HCT116 (cell line): ENCODE results near the gene PLEKHA6. TPM values are rescaled to one million over a fixed set of nuclear protein-coding genes. Genes with fewer than 3 reads are reported as not detected.

Source experiments
- ATAC-seq: fragments of 200-7000 bp; cut with Tn5 transposase; 2 replicates; pipeline ENCODE4 v1.9.1; 2020; ENCODE audit warnings: mild to moderate bottlenecking, moderate library complexity
- BruUV-seq: library from RNA; stranded (reverse); fragments of 400-500 nt; replicated peaks from 2 replicates; lab custom pipeline; 2021; lab: Mats Ljungman, UMichigan
- CTCF ChIA-PET: fragments of 300-600 bp; sonication (Branson Sonifier 250); formaldehyde crosslinking; loops from one replicate; lab custom pipeline; 2021; ENCODE audit warnings: antibody characterized with exemption; lab: Charles Lee
- POLR2A ChIA-PET: fragments of 300-600, 350-600 bp; sonication (Branson Sonifier 250); formaldehyde crosslinking; loops from one replicate; lab custom pipeline; 2021; ENCODE audit warnings: antibody characterized with exemption; lab: Charles Lee
- RAD21 ChIA-PET, 2 experiments: fragments of 300-600 bp; sonication (Branson Sonifier 250); formaldehyde crosslinking; loops; one replicate each; lab custom pipeline; 2023; ENCODE audit warnings: low total read pairs in 2 of 2; ENCODE audit not compliant: uncharacterized antibody in 2 of 2, unreplicated experiment in 2 of 2, low non-redundant PET in 1 of 2; lab: Charles Lee
- DNase-seq: peaks from one replicate; pipeline ENCODE4 v3.0.0-alpha.2; 2010; ENCODE audit warnings: low read depth, low spot score
- H2AFZ ChIP-seq: fragments of 200-600 bp; shearing (Covaris generic), sonication (generic); 2 replicates; pipeline ENCODE4 v1.6.1; 2017; ENCODE audit warnings: low read depth, mixed run types, mixed read lengths, antibody characterized with exemption, low read length; ENCODE audit not compliant: poor library complexity, severe bottlenecking
- H3K27ac ChIP-seq: 2 replicates; pipeline ENCODE4 v1.5.1; 2012; ENCODE audit warnings: low read depth, low read length
- H3K27me3 ChIP-seq: fragments of 200-600 bp; sonication (generic); 2 replicates; pipeline ENCODE4 v1.6.1; 2016; ENCODE audit warnings: mixed run types, low read length, mixed read lengths; ENCODE audit not compliant: insufficient read depth
- H3K36me3 ChIP-seq, 2 experiments: fragments of 200-500 bp in 1 of 2; fragments of 200-600 bp in 1 of 2; sonication (Bioruptor generic) in 1 of 2; sonication (generic) in 1 of 2; 2 replicates each; pipeline versions ENCODE4 v1.5.1 to v1.6.1; 2014 to 2016; ENCODE audit warnings: low read length in 2 of 2, inconsistent platforms in 1 of 2, mixed read lengths in 1 of 2, mixed run types in 1 of 2; ENCODE audit not compliant: insufficient read depth in 2 of 2, control insufficient read depth in 1 of 2
- H3K4me1 ChIP-seq, 2 experiments: fragments of 200-600 bp in 1 of 2; sonication (generic) in 1 of 2; 2 replicates each; pipeline versions ENCODE4 v1.5.1 to v1.6.1; 2012 to 2017; ENCODE audit warnings: low read length in 2 of 2, inconsistent platforms in 1 of 2, mild to moderate bottlenecking in 1 of 2, mixed read lengths in 1 of 2, mixed run types in 1 of 2, moderate library complexity in 1 of 2; ENCODE audit not compliant: insufficient read depth in 2 of 2, control insufficient read depth in 1 of 2
- H3K4me2 ChIP-seq: fragments of 200-600 bp; sonication (generic); 2 replicates; pipeline ENCODE4 v1.6.1; 2017; ENCODE audit warnings: mixed run types, low read length, mixed read lengths
- H3K4me3 ChIP-seq, 2 experiments: fragments of 200-600 bp in 1 of 2; sonication (generic) in 1 of 2; replicated peaks in 1 of 2; 2 replicates each; pipeline ENCODE4 v1.5.1; 2011 to 2016; ENCODE audit warnings: low read length in 2 of 2, control low read depth in 1 of 2, low read depth in 1 of 2, mild to moderate bottlenecking in 1 of 2, mixed read lengths in 1 of 2, mixed run types in 1 of 2
- H3K79me2 ChIP-seq: fragments of 200-600 bp; sonication (generic); 2 replicates; pipeline ENCODE4 v1.6.1; 2017; ENCODE audit warnings: mild to moderate bottlenecking, mixed run types, low read length, moderate library complexity, mixed read lengths; ENCODE audit not compliant: insufficient read depth
- H3K9ac ChIP-seq: fragments of 200-600 bp; sonication (generic); 2 replicates; pipeline ENCODE4 v1.6.1; 2016; ENCODE audit warnings: low read length, mixed read lengths
- H3K9me2 ChIP-seq: fragments of 200-600 bp; sonication (generic), shearing (Covaris generic); 2 replicates; pipeline ENCODE4 v1.6.1; 2017; ENCODE audit warnings: mixed run types, mild to moderate bottlenecking, moderate library complexity; ENCODE audit not compliant: insufficient read depth
- H3K9me3 ChIP-seq, 2 experiments: fragments of 200-500 bp in 1 of 2; fragments of 200-600 bp in 1 of 2; sonication (Bioruptor generic) in 1 of 2; sonication (generic) in 1 of 2; 2 replicates each; pipeline ENCODE4 v1.6.1; 2014 to 2017; ENCODE audit warnings: low read length in 2 of 2, mixed read lengths in 2 of 2, inconsistent platforms in 1 of 2, low read depth in 1 of 2, mild to moderate bottlenecking in 1 of 2, mixed run types in 1 of 2, moderate library complexity in 1 of 2; ENCODE audit not compliant: control insufficient read depth in 1 of 2, insufficient read depth in 1 of 2
- H4K20me1 ChIP-seq: fragments of 200-600 bp; sonication (generic), shearing (Covaris generic); 2 replicates; pipeline ENCODE4 v1.6.1; 2017; ENCODE audit warnings: mixed run types, mild to moderate bottlenecking, moderate library complexity; ENCODE audit not compliant: insufficient read depth
- CBX3 ChIP-seq: IDR thresholded peaks from 2 replicates; pipeline ENCODE4 v1.6.1; 2012; ENCODE audit warnings: low read depth
- ELF1 ChIP-seq: IDR thresholded peaks from 2 replicates; pipeline ENCODE4 v1.6.1; 2012; ENCODE audit warnings: low read depth, borderline replicate concordance
- EZH2 ChIP-seq: fragments of 200-600 bp; sonication (generic); IDR thresholded peaks from 2 replicates; pipeline ENCODE4 v1.6.1; 2017; ENCODE audit warnings: antibody characterized with exemption, mixed run types
- FOSL1 ChIP-seq: IDR thresholded peaks from 2 replicates; pipeline ENCODE4 v1.6.1; 2012; ENCODE audit warnings: low read depth
- JUND ChIP-seq: IDR thresholded peaks from 2 replicates; pipeline ENCODE4 v1.6.1; 2012
- MAX ChIP-seq: IDR thresholded peaks from 2 replicates; pipeline ENCODE4 v1.6.1; 2012
- POLR2A ChIP-seq: IDR thresholded peaks from 2 replicates; pipeline ENCODE4 v1.7.0; 2011; ENCODE audit warnings: borderline replicate concordance; ENCODE audit not compliant: insufficient read depth, insufficient read length; ENCODE audit errors: extremely low read depth
- SIN3A ChIP-seq: IDR thresholded peaks from 2 replicates; pipeline ENCODE4 v1.6.1; 2012; ENCODE audit warnings: low read depth
- SP1 ChIP-seq: IDR thresholded peaks from 2 replicates; pipeline ENCODE4 v1.6.1; 2012; ENCODE audit warnings: low read depth
- SRF ChIP-seq: IDR thresholded peaks from 2 replicates; pipeline ENCODE4 v1.6.1; 2012; ENCODE audit warnings: low read depth
- ZFX ChIP-seq: fragments of 450-650 bp; IDR thresholded peaks from 2 replicates; pipeline ENCODE4 v1.6.1; 2017
- intact Hi-C: fragments of 100-400 bp; cut with micrococcal nuclease; formaldehyde crosslinking; loops from 2 replicates; pipeline ENCODE4 v1.10.0; 2022
- total RNA-seq: library from RNA; stranded (reverse); gene quantifications from one replicate; pipeline ENCODE4 v1.2.1, GENCODE V29; 2021; ENCODE audit not compliant: unreplicated experiment
- TF ChIP-seq, protein P1 (sequence below): IDR thresholded peaks from 2 replicates; pipeline ENCODE4 v1.6.1; 2011; ENCODE audit warnings: mild to moderate bottlenecking, low read length, moderate library complexity; ENCODE audit not compliant: insufficient replicate concordance; ENCODE audit errors: extremely low read depth

The PLEKHA6 gene
- total RNA-seq, 1 experiment from 2014 or later, result 13.1 TPM

GRCh38 chr1:204251926-204252689, 107.6 kb downstream of the PLEKHA6 start:
- POLR2A ChIA-PET, result no interaction called here
- H3K4me3 ChIP-seq, result no peak overlapping the region
- no peak overlapping the region for H3K9ac ChIP-seq
- no peaks in the 10 kb centered on the region for H4K20me1 ChIP-seq
- RAD21 ChIA-PET, result no interaction called here
- H3K79me2 ChIP-seq, result no peaks in the 10 kb centered on the region
- H3K36me3 ChIP-seq, result no peaks in the 10 kb centered on the region
- intact Hi-C loops, result no loop called here
- no TSS peak for BruUV-seq
- CTCF ChIA-PET, result no interaction called here
- TF ChIP-seq ELF1 (no peak), POLR2A (no peak), EZH2 (no peak), ZFX (no peak), SRF (no peak), SP1 (no peak), FOSL1 (no peak), CBX3 (no peak), SIN3A (no peak), JUND (no peak), MAX (no peak)
- TF ChIP-seq, protein P1, sequence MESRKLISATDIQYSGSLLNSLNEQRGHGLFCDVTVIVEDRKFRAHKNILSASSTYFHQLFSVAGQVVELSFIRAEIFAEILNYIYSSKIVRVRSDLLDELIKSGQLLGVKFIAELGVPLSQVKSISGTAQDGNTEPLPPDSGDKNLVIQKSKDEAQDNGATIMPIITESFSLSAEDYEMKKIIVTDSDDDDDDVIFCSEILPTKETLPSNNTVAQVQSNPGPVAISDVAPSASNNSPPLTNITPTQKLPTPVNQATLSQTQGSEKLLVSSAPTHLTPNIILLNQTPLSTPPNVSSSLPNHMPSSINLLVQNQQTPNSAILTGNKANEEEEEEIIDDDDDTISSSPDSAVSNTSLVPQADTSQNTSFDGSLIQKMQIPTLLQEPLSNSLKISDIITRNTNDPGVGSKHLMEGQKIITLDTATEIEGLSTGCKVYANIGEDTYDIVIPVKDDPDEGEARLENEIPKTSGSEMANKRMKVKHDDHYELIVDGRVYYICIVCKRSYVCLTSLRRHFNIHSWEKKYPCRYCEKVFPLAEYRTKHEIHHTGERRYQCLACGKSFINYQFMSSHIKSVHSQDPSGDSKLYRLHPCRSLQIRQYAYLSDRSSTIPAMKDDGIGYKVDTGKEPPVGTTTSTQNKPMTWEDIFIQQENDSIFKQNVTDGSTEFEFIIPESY, result no peak
- no peaks in the 10 kb centered on the region for H3K4me1 ChIP-seq
- ATAC-seq (no peak), DNase-seq (no peak)
- H2AFZ ChIP-seq, result no peak overlapping the region
- H3K27me3 ChIP-seq, result no peaks in the 10 kb centered on the region
- no peaks in the 10 kb centered on the region for H3K9me2 ChIP-seq
- H3K4me2 ChIP-seq, result no peak overlapping the region
- no peak overlapping the region for H3K27ac ChIP-seq
- no peaks in the 10 kb centered on the region for H3K9me3 ChIP-seq
